GM18511 (cell line): ENCODE measurements around the gene FAM83C.
"Not testable (repeated sequence)": the region's sequence is repeated elsewhere in the genome, so short reads cannot be mapped to it uniquely, and the experiment has no call there.

Source experiments
- ATAC-seq: cut with Tn5 transposase; IDR thresholded peaks from one replicate; pipeline ENCODE4 v1.9.1; 2021; ENCODE audit warnings: mild to moderate bottlenecking, moderate library complexity; ENCODE audit not compliant: unreplicated experiment

The FAM83C gene

GRCh38 chr20:35319192-35319870 is 27.1 kb upstream of the FAM83C start:
- ATAC-seq = no peak

- ATAC-seq = no peak
Measured at GRCh38 chr20:35318502-35319157, 26.4 kb upstream of the FAM83C start.

GRCh38 chr20:35317416-35318210 is 25.4 kb upstream of the FAM83C start:
- no peak for ATAC-seq

- ATAC-seq = no peak
Measured at GRCh38 chr20:35316086-35316485, 23.9 kb upstream of the FAM83C start.

GRCh38 chr20:35315632-35316020 is 23.4 kb upstream of the FAM83C start:
- ATAC-seq = not testable (repeated sequence)

- ATAC-seq = no peak
Measured at GRCh38 chr20:35314816-35315631, 22.8 kb upstream of the FAM83C start.

GRCh38 chr20:35312318-35312717 is 20.1 kb upstream of the FAM83C start:
- no peak for ATAC-seq

GRCh38 chr20:35311822-35312221 is 19.6 kb upstream of the FAM83C start:
- ATAC-seq = no peak

GRCh38 chr20:35311409-35311808 is 19.2 kb upstream of the FAM83C start:
- ATAC-seq = no peak

GRCh38 chr20:35307666-35308653 is 15.7 kb upstream of the FAM83C start:
- ATAC-seq = no peak

- ATAC-seq = no peak
Measured at GRCh38 chr20:35306931-35307517, 14.8 kb upstream of the FAM83C start.

GRCh38 chr20:35305682-35306556 is 13.7 kb upstream of the FAM83C start:
- peak; percentile 43 for ATAC-seq

- no peak for ATAC-seq
Measured at GRCh38 chr20:35304956-35305355, 12.7 kb upstream of the FAM83C start.

- ATAC-seq = peak; percentile 74
Measured at GRCh38 chr20:35303735-35304491, 11.7 kb upstream of the FAM83C start.

- ATAC-seq = no peak
Measured at GRCh38 chr20:35303382-35303734, 11.1 kb upstream of the FAM83C start.

GRCh38 chr20:35302421-35303335 is 10.5 kb upstream of the FAM83C start:
- ATAC-seq = no peak

- ATAC-seq = no peak
Measured at GRCh38 chr20:35301426-35301825, 9.2 kb upstream of the FAM83C start.
